ENCODE measurements around the gene DPP10.
"Not testable (repeated sequence)": the region's sequence is repeated elsewhere in the genome, so short reads cannot be mapped to it uniquely, and the experiment has no call there.

Gene DPP10

DNA sequence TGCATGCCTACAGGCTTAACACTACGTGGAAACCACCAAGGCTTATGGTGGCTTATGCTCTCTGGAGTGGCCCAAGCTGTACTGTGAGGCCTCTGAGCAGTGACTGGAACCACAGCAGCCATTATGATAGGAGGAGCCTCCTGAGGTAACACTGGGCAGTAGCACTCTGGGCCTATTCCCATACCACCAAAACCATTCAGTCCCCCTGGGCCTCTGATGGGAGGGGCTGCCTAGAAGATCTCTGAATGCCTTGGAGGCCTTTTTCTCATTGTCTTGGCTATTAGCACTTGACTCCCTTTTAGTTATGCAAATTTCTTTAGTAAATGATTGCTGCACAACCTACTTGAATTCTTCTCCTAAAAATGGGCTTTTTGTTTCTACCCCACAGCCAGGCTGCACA is 985.0 kb downstream of the DPP10 start:
- no peak for DNase-seq (ENCODE audit: low spot score)

DNA sequence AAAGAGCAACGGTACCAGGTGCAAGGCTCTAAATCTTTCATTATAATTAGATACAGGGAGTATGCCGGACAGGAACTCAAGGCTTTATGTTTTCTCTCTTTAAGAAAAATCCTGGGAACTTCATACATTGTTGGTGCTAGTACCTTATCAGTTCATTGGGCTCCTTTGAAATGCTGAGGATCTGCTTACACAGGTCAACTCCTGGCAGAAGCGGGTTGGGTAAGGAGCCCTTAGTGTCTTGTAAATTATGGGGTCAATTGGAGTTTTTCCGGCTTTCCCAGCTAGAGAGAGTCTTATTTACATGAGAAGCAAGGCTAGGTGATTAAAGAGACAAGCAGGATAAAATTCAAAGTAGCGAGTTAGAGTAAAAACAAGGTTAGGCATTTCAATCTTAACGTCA is 998.3 kb downstream of the DPP10 start:
- DNase-seq (ENCODE audit: low spot score) = not testable (repeated sequence)

DNA sequence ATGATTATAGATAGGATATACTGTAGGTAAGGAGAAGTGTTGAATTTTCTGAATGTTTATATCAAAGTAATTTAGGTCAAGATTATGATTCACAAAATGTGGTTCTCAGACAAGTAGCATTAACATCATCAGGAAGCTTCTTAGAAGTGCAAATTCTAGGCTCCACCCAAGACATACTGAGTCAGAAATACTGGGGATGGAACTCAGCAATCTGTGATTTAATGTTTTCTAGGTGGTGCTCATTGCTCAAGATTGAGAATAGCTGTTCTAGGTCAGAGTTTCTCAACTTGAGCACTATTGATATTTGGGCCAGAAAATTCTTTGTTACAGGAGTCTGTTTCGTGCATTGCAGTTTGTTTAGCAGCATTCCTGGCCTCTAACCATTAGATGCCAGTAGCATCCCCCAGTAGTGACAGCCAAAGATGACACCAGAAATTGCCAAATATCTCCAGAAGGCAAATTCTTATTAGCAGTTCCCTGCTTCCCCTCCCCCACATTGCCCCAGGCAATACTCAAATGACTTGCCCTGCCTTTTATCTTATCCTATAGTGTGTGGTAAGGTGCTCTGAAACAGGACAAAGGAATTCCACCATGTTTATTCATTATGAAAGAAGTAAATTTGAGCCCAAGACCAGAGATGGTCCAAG is 1001.2 kb downstream of the DPP10 start:
- no peak for DNase-seq (ENCODE audit: low spot score)

DNA sequence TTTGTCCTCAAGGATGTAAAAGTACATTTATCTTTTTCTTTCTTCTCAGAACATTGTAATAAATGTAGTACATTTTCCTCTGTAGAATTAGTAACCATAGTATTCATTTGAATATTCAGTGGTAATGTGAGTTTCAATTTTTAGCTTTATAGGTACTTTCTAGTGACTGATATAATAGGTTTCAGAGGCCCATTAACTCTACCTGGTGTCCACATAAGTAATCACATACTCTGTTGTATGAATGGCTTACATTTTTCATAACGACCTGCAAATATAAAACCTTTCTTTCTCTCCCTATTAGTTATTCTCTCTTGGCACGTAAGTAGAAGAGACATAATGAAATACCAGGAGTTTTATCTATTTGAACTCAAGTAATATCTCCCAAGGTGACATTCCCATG is 1017.6 kb downstream of the DPP10 start:
- DNase-seq (ENCODE audit: low spot score) = no peak

DNA sequence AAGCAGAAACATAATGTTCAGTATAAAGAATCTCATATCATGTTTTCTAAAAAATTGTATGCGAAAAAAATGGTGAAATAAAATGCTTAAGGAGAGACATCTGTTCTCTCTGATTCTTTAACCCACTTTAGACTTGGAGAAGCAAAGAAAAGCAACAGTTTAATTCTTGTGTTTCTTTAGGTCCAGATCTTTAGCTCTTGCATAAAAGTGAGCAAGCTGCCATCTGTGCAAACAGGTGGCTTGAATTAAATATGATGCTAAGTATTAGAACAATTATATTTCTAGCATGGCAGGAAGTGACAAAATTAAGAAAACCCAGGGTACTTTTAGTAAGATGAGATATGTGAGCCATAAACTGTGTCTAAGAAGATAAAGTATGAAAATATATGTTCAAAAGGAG is 1038.3 kb downstream of the DPP10 start:
- no peak for DNase-seq (ENCODE audit: low spot score)

DNA sequence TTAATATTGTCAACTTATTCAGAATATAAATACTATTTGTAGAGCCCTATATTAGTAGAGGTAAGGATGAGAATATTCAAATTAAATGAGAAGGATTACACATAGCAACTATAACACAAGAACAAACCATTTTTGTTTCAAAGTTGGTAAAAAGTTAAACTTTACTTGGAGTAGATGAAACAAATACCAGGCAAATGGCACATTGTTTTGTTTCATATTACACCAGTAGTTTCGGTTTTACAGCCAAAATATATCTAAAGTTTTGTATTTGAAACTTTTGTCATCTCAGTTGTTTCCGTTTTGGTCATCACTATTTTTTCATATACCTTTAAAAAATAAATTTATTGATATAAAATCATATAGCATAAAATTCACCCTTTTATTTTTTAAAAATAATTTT is 1039.4 kb downstream of the DPP10 start:
- DNase-seq (ENCODE audit: low spot score) = no peak

- DNase-seq (ENCODE audit: low spot score) = no peak
These were observed 1041.2 kb downstream of the DPP10 start for GRCh38 chr2:115483666-115484065.

DNA sequence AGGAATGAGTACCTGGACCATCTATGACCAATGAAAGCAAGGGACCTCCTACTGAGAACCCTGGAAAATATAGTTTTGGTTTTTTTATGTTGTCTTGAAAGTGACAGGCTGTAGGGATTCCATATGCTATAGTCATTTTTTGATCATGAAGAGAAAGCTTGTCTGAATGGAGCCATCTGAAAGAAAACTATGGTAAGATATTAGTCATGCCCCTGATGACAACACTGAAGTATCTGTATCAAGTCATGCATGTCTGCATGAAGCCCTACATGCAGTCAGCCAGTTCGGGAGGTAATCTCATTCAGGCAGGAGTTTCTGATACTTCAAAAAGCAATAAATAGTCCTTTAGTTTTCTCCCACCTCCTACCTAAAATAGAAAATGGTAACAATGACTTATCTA is 1042.0 kb downstream of the DPP10 start:
- DNase-seq (ENCODE audit: low spot score) = no peak

GRCh38 chr2:115484983-115485382 is 1042.5 kb downstream of the DPP10 start:
- no peak for DNase-seq (ENCODE audit: low spot score)

DNA sequence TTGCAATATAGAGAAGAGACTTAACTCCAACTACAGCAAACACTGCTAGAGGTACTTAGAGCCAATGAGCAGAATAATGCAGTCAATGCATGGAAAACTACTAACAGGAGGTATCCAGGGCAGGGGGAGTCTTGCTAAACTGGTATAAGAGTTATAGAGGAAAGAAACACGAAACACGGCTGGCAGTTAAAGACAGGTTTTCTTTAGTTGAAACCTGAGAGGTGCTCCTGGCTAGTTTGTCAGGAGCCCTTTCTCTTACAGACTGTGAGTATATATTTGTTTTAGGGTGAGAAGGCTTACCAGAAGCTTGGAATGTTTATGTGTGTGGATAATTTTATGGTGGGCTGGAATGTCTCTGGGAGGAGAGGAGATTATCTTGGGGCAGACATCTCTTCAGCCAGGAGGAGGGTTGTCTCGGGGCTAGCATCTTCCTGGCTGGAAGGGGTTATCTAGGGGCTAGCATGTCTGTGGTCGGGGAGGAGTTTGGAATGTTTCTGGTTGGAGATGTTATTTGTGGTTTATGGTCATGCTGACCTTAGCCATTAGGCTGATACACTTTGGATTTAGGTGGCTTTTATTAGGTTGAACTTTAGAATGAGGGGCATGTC is 1048.8 kb downstream of the DPP10 start:
- DNase-seq (ENCODE audit: low spot score) = no peak

DNA sequence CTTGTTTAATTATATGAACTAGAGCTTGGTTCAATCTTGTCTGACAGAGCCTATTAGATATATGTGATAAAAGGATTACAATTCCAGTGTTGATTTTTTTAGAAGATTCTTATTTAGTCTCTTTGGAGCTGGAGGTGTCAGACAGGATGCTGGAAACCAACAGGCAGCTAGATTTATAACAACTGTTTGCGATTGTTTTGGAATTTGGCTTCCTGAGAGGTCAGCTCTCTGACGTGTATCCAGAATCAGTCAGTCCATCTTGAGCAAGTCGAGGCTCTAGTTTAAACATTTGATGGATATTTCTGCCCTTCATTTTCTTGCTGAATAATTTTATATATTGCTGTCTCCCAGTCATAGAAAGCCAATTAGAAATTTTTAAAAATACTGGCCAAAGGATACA is 1062.9 kb downstream of the DPP10 start:
- no peak for DNase-seq (ENCODE audit: low spot score)

- no peak for DNase-seq (ENCODE audit: low spot score)
These were observed 1078.3 kb downstream of the DPP10 start for GRCh38 chr2:115520727-115521126.

DNA sequence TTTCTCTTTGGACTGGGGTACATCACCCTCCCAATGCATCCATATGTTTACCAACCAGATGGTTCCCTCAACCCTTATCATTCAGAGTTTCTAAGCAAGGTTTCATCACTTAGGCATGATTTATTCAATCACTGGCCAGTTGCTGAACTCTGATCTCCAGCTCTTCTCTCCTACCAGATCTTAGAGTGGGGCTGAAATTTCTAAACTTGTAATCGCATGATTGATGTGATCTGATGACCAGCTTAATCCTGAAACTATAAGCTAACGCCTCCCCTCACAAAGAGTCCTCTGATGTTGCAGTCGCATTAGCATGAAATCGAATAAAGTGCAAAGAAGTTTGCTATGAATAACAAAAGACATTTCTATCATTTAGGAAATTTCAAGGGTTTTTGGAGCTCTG is 1082.0 kb downstream of the DPP10 start:
- no peak for DNase-seq (ENCODE audit: low spot score)

DNA sequence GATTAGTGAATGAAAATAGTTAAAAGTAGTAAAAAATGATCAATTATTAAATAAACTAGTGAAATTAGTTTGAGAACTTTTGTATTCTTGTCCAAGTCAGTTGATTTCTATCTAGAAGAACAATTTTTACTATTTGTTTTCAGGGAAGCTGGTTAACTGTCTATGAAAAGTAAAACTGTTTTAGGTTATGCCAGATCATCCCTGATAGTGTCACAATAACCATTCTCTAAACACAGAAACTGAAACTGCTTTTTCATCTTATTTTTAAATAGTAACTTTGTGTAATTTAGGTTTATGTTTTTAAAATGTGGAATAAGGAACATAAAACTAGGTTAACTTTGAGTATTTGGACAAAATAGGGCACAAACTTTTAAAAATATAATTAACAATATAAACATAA is 1087.2 kb downstream of the DPP10 start:
- no peak for DNase-seq (ENCODE audit: low spot score)

GRCh38 chr2:115533081-115533480 is 1090.6 kb downstream of the DPP10 start:
- DNase-seq (ENCODE audit: low spot score) = no peak

DNA sequence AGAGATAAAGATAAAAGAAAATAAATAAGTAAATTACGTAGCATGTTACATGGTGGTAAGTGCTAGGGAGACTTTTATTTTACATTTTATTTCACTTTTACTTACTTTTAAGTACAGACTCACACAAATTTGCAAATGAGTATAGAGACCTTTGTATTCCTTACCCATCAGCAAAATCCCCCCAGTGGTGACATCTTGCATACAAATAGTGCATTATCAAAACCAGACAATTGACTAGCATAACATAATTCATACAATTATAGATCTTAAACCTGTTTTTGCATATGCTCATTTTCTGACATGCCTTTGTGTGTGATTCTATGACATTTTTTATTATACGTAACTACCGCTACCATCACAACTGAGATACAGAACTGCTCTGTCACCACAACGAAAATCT is 1099.4 kb downstream of the DPP10 start:
- DNase-seq (ENCODE audit: low spot score) = no peak

GRCh38 chr2:115542331-115542730 is 1099.9 kb downstream of the DPP10 start:
- no peak for DNase-seq (ENCODE audit: low spot score)

DNA sequence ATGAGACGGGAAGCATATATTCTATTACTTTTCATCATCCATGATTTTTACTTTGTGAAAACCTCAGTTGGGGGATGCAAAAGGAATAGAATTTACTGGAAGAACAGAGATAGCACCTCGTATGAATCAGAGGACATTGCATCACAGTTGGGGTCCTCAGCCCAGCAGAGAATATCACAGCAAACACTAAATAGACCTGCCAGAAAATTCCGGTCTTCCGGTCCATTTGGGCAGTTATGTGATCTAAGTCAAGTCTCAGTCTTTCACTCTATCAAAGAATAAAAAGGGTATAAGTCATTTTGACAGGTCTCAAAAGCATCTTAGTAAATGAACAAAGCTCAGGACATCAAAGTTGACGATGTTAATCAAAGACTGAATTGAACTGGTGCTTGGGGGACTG is 1100.6 kb downstream of the DPP10 start:
- no peak for DNase-seq (ENCODE audit: low spot score)

- DNase-seq (ENCODE audit: low spot score) = no peak
These were observed 1101.0 kb downstream of the DPP10 start for GRCh38 chr2:115543461-115543860.

- DNase-seq (ENCODE audit: low spot score) = no peak
These were observed 1107.2 kb downstream of the DPP10 start for GRCh38 chr2:115549611-115550130.

GRCh38 chr2:115552726-115553125 is 1110.3 kb downstream of the DPP10 start:
- DNase-seq (ENCODE audit: low spot score) = no peak

DNA sequence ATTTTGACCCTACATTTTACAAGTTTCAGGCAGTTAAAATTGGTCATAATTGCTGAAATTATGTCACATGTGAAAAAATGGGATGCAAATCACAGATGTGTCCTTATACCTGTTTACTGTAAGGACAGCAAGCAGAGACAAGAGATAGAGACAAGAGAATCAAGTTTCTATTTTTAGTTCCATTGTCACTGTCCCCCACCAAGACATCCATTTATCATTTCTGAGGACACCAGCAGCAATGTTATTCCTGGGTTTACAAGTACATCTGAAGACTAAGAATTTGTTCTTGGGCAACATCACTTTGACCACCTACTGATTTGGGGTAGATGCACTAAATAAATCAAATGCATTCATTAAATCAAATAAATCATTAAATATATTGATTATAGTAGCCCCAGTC is 1111.7 kb downstream of the DPP10 start:
- DNase-seq (ENCODE audit: low spot score) = no peak

DNA sequence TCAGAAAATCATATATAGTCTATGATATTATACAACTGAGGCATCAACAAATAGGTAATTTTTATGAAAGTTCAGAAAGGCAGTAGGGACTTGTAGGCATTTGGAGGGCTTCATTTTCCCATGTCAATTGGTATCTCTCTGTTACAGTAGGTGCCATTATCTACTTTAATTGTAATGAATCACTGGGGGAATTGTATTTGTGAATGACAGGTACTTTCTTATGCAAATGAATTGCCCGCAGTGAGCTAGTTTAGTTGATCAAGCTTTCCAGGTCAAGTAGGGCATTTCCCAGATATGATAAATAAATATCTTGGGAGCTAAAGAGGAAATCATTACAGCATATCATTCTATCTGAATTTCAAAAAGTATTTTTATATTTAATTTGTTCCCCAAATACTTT is 1116.3 kb downstream of the DPP10 start:
- DNase-seq (ENCODE audit: low spot score) = no peak

DNA sequence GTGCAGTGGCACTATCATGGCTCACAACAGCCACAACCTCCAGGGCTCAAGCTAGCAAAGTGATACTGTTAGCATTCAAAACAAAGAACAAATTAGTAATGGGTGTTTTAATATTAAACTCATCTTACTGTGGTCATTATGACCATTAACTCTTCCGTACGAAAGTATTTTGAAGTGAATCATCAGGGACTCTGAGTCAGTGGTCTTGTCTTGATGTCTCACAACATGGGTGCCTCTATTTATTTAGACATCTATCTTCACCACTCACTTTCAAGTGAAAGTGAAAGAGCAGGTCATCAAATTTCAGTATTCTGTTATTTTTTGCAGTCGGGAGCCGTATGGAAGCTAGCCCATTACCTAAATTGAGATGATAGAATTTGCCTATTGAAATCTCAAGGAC is 1118.2 kb downstream of the DPP10 start:
- no peak for DNase-seq (ENCODE audit: low spot score)

All from left forelimb (tissue), 1 donor.